H9 (cell line): ENCODE results near the gene CLIC6. TPM values are rescaled to one million over a fixed set of nuclear protein-coding genes. Genes with fewer than 3 reads are reported as not detected.

ENCODE experiments used
- DNase-seq: peaks from one replicate; pipeline ENCODE4 v3.0.0-alpha.2; 2017
- H2AFZ ChIP-seq: one replicate; pipeline ENCODE4 v1.6.1; 2013; ENCODE audit warnings: mild to moderate bottlenecking, low read length, control low read depth, moderate library complexity
- H2AK5ac ChIP-seq: 2 replicates; pipeline ENCODE4 v1.6.1; 2013; ENCODE audit warnings: low read length, control low read depth, mixed read lengths; ENCODE audit not compliant: insufficient read length
- H2BK120ac ChIP-seq: one replicate; pipeline ENCODE4 v1.6.1; 2013; ENCODE audit warnings: low read depth, mild to moderate bottlenecking, low read length, control low read depth, inconsistent platforms; ENCODE audit not compliant: poor library complexity, severe bottlenecking
- H2BK12ac ChIP-seq: 2 replicates; pipeline ENCODE4 v1.6.1; 2013; ENCODE audit warnings: low read length, control low read depth, mixed read lengths, low read depth; ENCODE audit not compliant: insufficient read length
- H2BK15ac ChIP-seq: 2 replicates; pipeline ENCODE4 v1.6.1; 2013; ENCODE audit warnings: low read depth, low read length, control low read depth
- H2BK20ac ChIP-seq: one replicate; pipeline ENCODE4 v1.6.1; 2013; ENCODE audit warnings: low read depth, mild to moderate bottlenecking, low read length, control low read depth, inconsistent platforms; ENCODE audit not compliant: poor library complexity, severe bottlenecking
- H2BK5ac ChIP-seq: 2 replicates; pipeline ENCODE4 v1.6.1; 2013; ENCODE audit warnings: low read length, control low read depth, mixed read lengths; ENCODE audit not compliant: insufficient read length
- H3K14ac ChIP-seq: 2 replicates; pipeline ENCODE4 v1.6.1; 2013; ENCODE audit warnings: low read length, control low read depth; ENCODE audit not compliant: insufficient read depth
- H3K18ac ChIP-seq: 2 replicates; pipeline ENCODE4 v1.6.1; 2013; ENCODE audit warnings: low read depth, mild to moderate bottlenecking, mixed read lengths, low read length, control low read depth; ENCODE audit not compliant: insufficient read length
- H3K23ac ChIP-seq: 2 replicates; pipeline ENCODE4 v1.6.1; 2013; ENCODE audit warnings: low read length, control low read depth, mixed read lengths, low read depth; ENCODE audit not compliant: insufficient read length
- H3K23me2 ChIP-seq: 2 replicates; pipeline ENCODE4 v1.6.1; 2013; ENCODE audit warnings: low read depth, mild to moderate bottlenecking, mixed read lengths, low read length, control low read depth; ENCODE audit not compliant: insufficient read length, poor library complexity, severe bottlenecking
- H3K27ac ChIP-seq: 2 replicates; pipeline ENCODE4 v1.5.1; 2013; ENCODE audit warnings: low read length, control low read depth, mixed read lengths, low read depth; ENCODE audit not compliant: insufficient read length
- H3K27me3 ChIP-seq: 2 replicates; pipeline ENCODE4 v1.6.1; 2013; ENCODE audit warnings: low read length, control low read depth, inconsistent platforms; ENCODE audit not compliant: insufficient read depth
- H3K4ac ChIP-seq: 2 replicates; pipeline ENCODE4 v1.6.1; 2013; ENCODE audit warnings: low read depth, mild to moderate bottlenecking, control low read depth, inconsistent platforms, low read length, moderate library complexity
- H3K4me1 ChIP-seq: 2 replicates; pipeline ENCODE4 v1.6.1; 2013; ENCODE audit warnings: low read length, control low read depth, inconsistent platforms; ENCODE audit not compliant: insufficient read depth
- H3K4me2 ChIP-seq: 2 replicates; pipeline ENCODE4 v1.6.1; 2013; ENCODE audit warnings: low read length, control low read depth, mixed read lengths; ENCODE audit not compliant: insufficient read length, insufficient read depth
- H3K56ac ChIP-seq: 2 replicates; pipeline ENCODE4 v1.6.1; 2013; ENCODE audit warnings: low read depth, mild to moderate bottlenecking, mixed read lengths, low read length, control low read depth; ENCODE audit not compliant: insufficient read length
- H3K79me1 ChIP-seq: 2 replicates; pipeline ENCODE4 v1.6.1; 2013; ENCODE audit warnings: low read depth, mild to moderate bottlenecking, moderate library complexity, low read length, control low read depth, inconsistent platforms; ENCODE audit not compliant: insufficient read depth, poor library complexity, severe bottlenecking
- H3K79me2 ChIP-seq: 2 replicates; pipeline ENCODE4 v1.6.1; 2013; ENCODE audit warnings: low read length, control low read depth, inconsistent platforms; ENCODE audit not compliant: insufficient read depth
- H3K9ac ChIP-seq: 2 replicates; pipeline ENCODE4 v1.6.1; 2013; ENCODE audit warnings: low read length, control low read depth, mixed read lengths; ENCODE audit not compliant: insufficient read length; ENCODE audit errors: extremely low read depth
- H3K9me3 ChIP-seq: one replicate; pipeline ENCODE4 v1.6.1; 2013; ENCODE audit warnings: low read depth, low read length, inconsistent platforms; ENCODE audit not compliant: control insufficient read depth
- H3T11ph ChIP-seq: one replicate; pipeline ENCODE4 v1.6.1; 2013; ENCODE audit warnings: mild to moderate bottlenecking, low read length, control low read depth, inconsistent platforms
- H4K20me1 ChIP-seq: one replicate; pipeline ENCODE4 v1.6.1; 2013; ENCODE audit not compliant: control insufficient read depth, insufficient read length, insufficient read depth
- H4K5ac ChIP-seq: 2 replicates; pipeline ENCODE4 v1.6.1; 2013; ENCODE audit warnings: low read depth, mild to moderate bottlenecking, mixed read lengths, low read length, control low read depth; ENCODE audit not compliant: insufficient read length
- H4K8ac ChIP-seq: replicated peaks from 2 replicates; pipeline ENCODE4 v1.6.1; 2013; ENCODE audit warnings: low read length, control low read depth, mixed read lengths, low read depth; ENCODE audit not compliant: insufficient read length
- H4K91ac ChIP-seq: 2 replicates; pipeline ENCODE4 v1.6.1; 2013; ENCODE audit warnings: low read depth, mild to moderate bottlenecking, moderate library complexity, mixed read lengths, low read length, control low read depth; ENCODE audit not compliant: insufficient read length
- H3K27ac Mint-ChIP-seq, 3 experiments: 2 replicates in 2 of 3; 3 replicates in 1 of 3; pipeline ENCODE4 v1.8.0; 2020 to 2021; ENCODE audit warnings: mixed read lengths in 3 of 3, mild to moderate bottlenecking in 1 of 3, moderate library complexity in 1 of 3
- H3K27me3 Mint-ChIP-seq: 2 replicates; pipeline ENCODE4 v1.8.0; 2021; ENCODE audit warnings: low read depth, mild to moderate bottlenecking, moderate library complexity, mixed read lengths
- H3K36me3 Mint-ChIP-seq, 3 experiments: 2 replicates in 2 of 3; 3 replicates in 1 of 3; pipeline ENCODE4 v1.8.0; 2020 to 2021; ENCODE audit warnings: low read depth in 3 of 3, mixed read lengths in 3 of 3; ENCODE audit not compliant: insufficient read depth in 1 of 3
- H3K4me1 Mint-ChIP-seq, 2 experiments: 2 replicates each; pipeline ENCODE4 v1.8.0; 2020; ENCODE audit warnings: mixed read lengths in 2 of 2
- H3K4me3 Mint-ChIP-seq, 2 experiments: 2 replicates in 1 of 2; 3 replicates in 1 of 2; pipeline ENCODE4 v1.8.0; 2020 to 2021; ENCODE audit warnings: mild to moderate bottlenecking in 2 of 2, mixed read lengths in 2 of 2, moderate library complexity in 1 of 2
- H3K9me3 Mint-ChIP-seq, 2 experiments: 2 replicates in 1 of 2; 3 replicates in 1 of 2; pipeline ENCODE4 v1.8.0; 2020; ENCODE audit warnings: mild to moderate bottlenecking in 2 of 2, mixed read lengths in 2 of 2, moderate library complexity in 1 of 2
- CTCF ChIP-seq: fragments of 200-600 bp; sonication (generic); conservative IDR thresholded peaks from 3 replicates; pipeline ENCODE4 v1.8.0; 2021; ENCODE audit warnings: antibody characterized with exemption, mild to moderate bottlenecking
- WGBS: extraction: QIAGEN DNeasy Blood & Tissue Kit; methylation state at CpG from one replicate; pipeline ENCODE4 v1.1.7; 2013; ENCODE audit warnings: missing lambda C conversion rate, low lambda C conversion rate, mixed read lengths; ENCODE audit not compliant: insufficient read length; ENCODE audit errors: extremely low coverage; 5-methylcytosine and 5-hydroxymethylcytosine counted together
- total RNA-seq: library from RNA; stranded (reverse); gene quantifications from 2 replicates; pipeline ENCODE4 v1.2.1, GENCODE V29; 2021

CLIC6 gene
- total RNA-seq, 1 experiment from 2014 or later: 1.3 TPM

GRCh38 chr21:34765619-34766018 is 96.8 kb downstream of the CLIC6 start:
- H3K56ac ChIP-seq: no peak overlapping the region
- no peak overlapping the region for H2AK5ac ChIP-seq
- no peak for TF ChIP-seq CTCF
- H4K20me1 ChIP-seq: no peaks in the 10 kb centered on the region
- H3K36me3 Mint-ChIP-seq: no peaks in the 10 kb centered on the region; a peak in 1 of 7 replicates
- no peak overlapping the region for H3K18ac ChIP-seq
- H3K9me3 Mint-ChIP-seq: peaks cover 0 to 5% of the 10 kb centered on the region in 2 experiments; a peak in 3 of 5 replicates
- no peak overlapping the region for H4K8ac ChIP-seq
- no peak overlapping the region for H2BK120ac ChIP-seq
- no peak overlapping the region for H3K9ac ChIP-seq
- H2BK20ac ChIP-seq: no peak overlapping the region
- H3K9me3 ChIP-seq: no peaks in the 10 kb centered on the region
- H3K79me2 ChIP-seq: no peaks in the 10 kb centered on the region
- DNase-seq: no peak
- H2AFZ ChIP-seq: no peak overlapping the region
- H4K5ac ChIP-seq: no peak overlapping the region
- H3K27me3 Mint-ChIP-seq: no peaks in the 10 kb centered on the region; the same call in 1 of the 2 replicates
- H3K4ac ChIP-seq: no peak overlapping the region
- H3K27ac ChIP-seq: no peak overlapping the region
- no peaks in the 10 kb centered on the region; the same call in 1 of the 2 replicates for H3K27me3 ChIP-seq
- H2BK12ac ChIP-seq: no peak overlapping the region
- no CpG with 5 or more reads among the region's 4 CpGs for WGBS
- H3K23ac ChIP-seq: no peak overlapping the region
- H3T11ph ChIP-seq: no peak overlapping the region
- no peaks in the 10 kb centered on the region for H3K23me2 ChIP-seq
- no peaks in the 10 kb centered on the region for H3K4me1 Mint-ChIP-seq
- no peak overlapping the region for H3K4me2 ChIP-seq
- no peak overlapping the region for H4K91ac ChIP-seq
- H3K27ac Mint-ChIP-seq: no peak overlapping the region
- no peak overlapping the region for H3K4me3 Mint-ChIP-seq
- H3K4me1 ChIP-seq: no peaks in the 10 kb centered on the region
- H2BK5ac ChIP-seq: no peak overlapping the region
- no peaks in the 10 kb centered on the region for H3K79me1 ChIP-seq
- no peak overlapping the region for H2BK15ac ChIP-seq
- H3K14ac ChIP-seq: no peak overlapping the region
